Sigmoid colon (tissue), 4 donors: ENCODE measurements around the gene CFAP410.

Experiments used
- CTCF ChIP-seq, 4 experiments: fragments of 450-650 bp in 3 of 4; fragments of 200-600 bp in 1 of 4; IDR thresholded peaks; one replicate each; pipeline ENCODE4 v1.5.1; 2016 to 2019; ENCODE audit warnings: antibody characterized with exemption in 4 of 4, mild to moderate bottlenecking in 3 of 4, moderate library complexity in 2 of 4
- POLR2A ChIP-seq, 2 donors: fragments of 450-650 bp; IDR thresholded peaks; one replicate each; pipeline ENCODE4 v1.6.1; 2016; ENCODE audit warnings: antibody characterized with exemption in 2 of 2, mild to moderate bottlenecking in 2 of 2, moderate library complexity in 2 of 2
- POLR2AphosphoS5 ChIP-seq, 4 donors: sonication (generic); formaldehyde crosslinking; IDR thresholded peaks; one replicate each; pipeline ENCODE4 v1.6.1; 2017; ENCODE audit warnings: antibody characterized with exemption in 4 of 4

DNA sequence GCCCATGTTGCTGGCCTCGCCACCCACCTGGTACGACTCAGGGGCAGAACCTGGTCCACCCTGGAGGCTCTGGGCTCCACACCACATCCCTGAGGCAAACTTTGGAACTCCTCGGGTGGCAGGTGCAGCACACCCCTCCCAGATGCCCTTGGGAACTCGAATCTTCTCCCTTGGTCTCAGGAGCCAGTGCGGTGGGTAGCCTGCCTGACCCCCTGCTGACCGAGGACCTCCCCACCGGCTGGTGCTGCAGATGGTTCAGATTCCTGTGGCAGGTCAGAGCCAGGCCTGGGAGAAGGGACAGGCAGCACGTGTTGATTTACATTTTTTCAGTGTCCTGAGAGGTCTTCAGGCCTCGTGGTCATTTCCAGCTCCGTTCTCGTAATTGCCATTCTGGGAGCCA is 6.3 kb upstream of the CFAP410 start:
- TF ChIP-seq POLR2AphosphoS5 (IDR thresholded peaks at IDR 0.05) (no peak), POLR2A (IDR thresholded peaks at IDR 0.05) (no peak), CTCF (IDR thresholded peaks at IDR 0.05) (no peak)
